OCI-LY7 (cell line): Measurements from ENCODE around the gene TRIM46. TPM values are rescaled to one million over a fixed set of nuclear protein-coding genes. Genes with fewer than 3 reads are reported as not detected.

Experiments
- BruUV-seq: library from RNA; stranded (reverse); fragments of 400-500 nt; replicated peaks from 2 replicates; lab custom pipeline; 2021; lab: Mats Ljungman, UMichigan
- CTCF ChIA-PET: fragments of 300-600 bp; sonication (Branson Sonifier 250); formaldehyde crosslinking; loops from one replicate; lab custom pipeline; 2022; ENCODE audit warnings: antibody characterized with exemption; ENCODE audit not compliant: unreplicated experiment; lab: Charles Lee
- POLR2A ChIA-PET: fragments of 300-600 bp; sonication (Branson Sonifier 250); formaldehyde crosslinking; loops from one replicate; lab custom pipeline; 2022; ENCODE audit warnings: antibody characterized with exemption; lab: Charles Lee
- DNase-seq: peaks from one replicate; pipeline ENCODE4 v3.0.0-alpha.2; 2015; ENCODE audit warnings: low spot score
- H2AFZ ChIP-seq: fragments of 200-600 bp; sonication (generic), shearing (Covaris generic); 2 replicates; pipeline ENCODE4 v1.6.1; 2014; ENCODE audit warnings: mild to moderate bottlenecking, antibody characterized with exemption, low read length, moderate library complexity
- H3K27ac ChIP-seq: fragments of 200-600 bp; sonication (generic); 2 replicates; pipeline ENCODE4 v1.5.1; 2014; ENCODE audit warnings: mixed run types, low read depth, mild to moderate bottlenecking, moderate library complexity, low read length, inconsistent platforms; ENCODE audit not compliant: poor library complexity, severe bottlenecking
- H3K36me3 ChIP-seq: fragments of 200-600 bp; sonication (generic); 2 replicates; pipeline ENCODE4 v1.6.1; 2014; ENCODE audit warnings: mild to moderate bottlenecking, antibody characterized with exemption, low read length, moderate library complexity, mixed read lengths; ENCODE audit not compliant: insufficient read depth
- H3K4me1 ChIP-seq: fragments of 200-600 bp; sonication (generic); 2 replicates; pipeline ENCODE4 v1.5.1; 2014; ENCODE audit warnings: mild to moderate bottlenecking, low read length; ENCODE audit not compliant: insufficient read depth, poor library complexity, severe bottlenecking
- H3K4me2 ChIP-seq: fragments of 200-600 bp; sonication (generic); 2 replicates; pipeline ENCODE4 v1.6.1; 2014; ENCODE audit warnings: mild to moderate bottlenecking, low read length
- H3K4me3 ChIP-seq: fragments of 200-600 bp; sonication (generic); 2 replicates; pipeline ENCODE4 v1.5.1; 2014; ENCODE audit warnings: mild to moderate bottlenecking, low read depth, low read length; ENCODE audit not compliant: poor library complexity, severe bottlenecking
- H3K79me2 ChIP-seq: fragments of 200-600 bp; sonication (generic); 2 replicates; pipeline ENCODE4 v1.6.1; 2016; ENCODE audit warnings: low read depth, mild to moderate bottlenecking, low read length, moderate library complexity, mixed read lengths; ENCODE audit not compliant: insufficient read depth
- H3K9me2 ChIP-seq: fragments of 200-600 bp; sonication (generic); 2 replicates; pipeline ENCODE4 v1.6.1; 2016; ENCODE audit warnings: mild to moderate bottlenecking, low read length, mixed read lengths; ENCODE audit not compliant: insufficient read depth
- H3K9me3 ChIP-seq: fragments of 200-600 bp; sonication (generic); 2 replicates; pipeline ENCODE4 v1.6.1; 2014; ENCODE audit warnings: mild to moderate bottlenecking, mixed run types, low read length, mixed read lengths
- H4K20me1 ChIP-seq: fragments of 200-600 bp; sonication (generic); 2 replicates; pipeline ENCODE4 v1.6.1; 2014; ENCODE audit warnings: mild to moderate bottlenecking, antibody characterized with exemption, low read length, moderate library complexity, mixed read lengths; ENCODE audit not compliant: insufficient read depth
- EZH2phosphoT487 ChIP-seq: fragments of 200-600 bp; sonication (generic); IDR thresholded peaks from 2 replicates; pipeline ENCODE4 v1.6.1; 2018; ENCODE audit warnings: low read depth, borderline replicate concordance, mild to moderate bottlenecking, mixed run types, antibody characterized with exemption, low read length, moderate library complexity, mixed read lengths
- intact Hi-C: fragments of 100-400 bp; cut with micrococcal nuclease; formaldehyde crosslinking; loops from one replicate; pipeline ENCODE4 v1.10.0; 2022; ENCODE audit not compliant: unreplicated experiment
- total RNA-seq, 2 experiments: library from RNA; depleted of rRNA in 1 of 2; stranded (reverse); fragments of >200 nt in 1 of 2; shearing (Covaris generic) in 1 of 2; gene quantifications; 2 replicates each; pipeline ENCODE4 v1.2.3, GENCODE V29; 2014 to 2022
- TF ChIP-seq, protein P1 (sequence below): fragments of 200-600 bp; sonication (generic); conservative IDR thresholded peaks from 2 replicates; pipeline ENCODE4 v1.5.1; 2014; ENCODE audit warnings: mild to moderate bottlenecking, antibody characterized with exemption, low read length, moderate library complexity, mixed read lengths

Gene TRIM46
- total RNA-seq, 2 experiments from 2014 or later: 3.1 to 4.5 TPM

DNA sequence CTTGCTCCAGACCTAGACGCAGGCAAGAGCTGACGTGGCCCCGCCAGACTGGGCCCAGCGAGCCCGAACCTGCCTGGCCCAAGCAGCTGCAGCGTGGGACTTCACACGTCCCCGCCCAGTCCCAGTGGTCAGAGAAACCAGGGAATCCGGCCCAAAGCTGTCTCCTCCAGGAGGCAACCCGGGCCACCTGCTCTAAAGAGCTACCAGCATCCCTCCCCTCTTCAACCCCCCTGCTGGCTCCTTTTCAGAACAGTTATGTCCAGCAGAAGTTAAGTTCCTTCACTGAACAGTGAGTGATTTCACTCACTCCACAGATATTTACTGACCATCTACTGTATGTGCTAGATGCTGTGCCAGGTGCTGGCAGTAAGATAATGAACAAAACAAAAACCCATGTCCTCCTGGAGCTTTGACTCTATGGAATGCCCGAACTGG is 48.1 kb upstream of the TRIM46 start:
- Histone ChIP-seq H2AFZ (no peak overlapping the region), H3K9me3 (no peaks in the 10 kb centered on the region), H3K27ac (no peak overlapping the region), H3K79me2 (no peaks in the 10 kb centered on the region), H3K36me3 (no peaks in the 10 kb centered on the region), H3K9me2 (no peaks in the 10 kb centered on the region), H4K20me1 (no peaks in the 10 kb centered on the region), H3K4me1 (peaks cover 4% of the 10 kb centered on the region), H3K4me3 (no peak overlapping the region), H3K4me2 (no peak overlapping the region)
- ChIA-PET CTCF (no interaction called here), POLR2A (no interaction called here)
- DNase-seq: no peak
- intact Hi-C loops: no loop called here
- no peak for TF ChIP-seq EZH2phosphoT487
- TF ChIP-seq, protein P1, sequence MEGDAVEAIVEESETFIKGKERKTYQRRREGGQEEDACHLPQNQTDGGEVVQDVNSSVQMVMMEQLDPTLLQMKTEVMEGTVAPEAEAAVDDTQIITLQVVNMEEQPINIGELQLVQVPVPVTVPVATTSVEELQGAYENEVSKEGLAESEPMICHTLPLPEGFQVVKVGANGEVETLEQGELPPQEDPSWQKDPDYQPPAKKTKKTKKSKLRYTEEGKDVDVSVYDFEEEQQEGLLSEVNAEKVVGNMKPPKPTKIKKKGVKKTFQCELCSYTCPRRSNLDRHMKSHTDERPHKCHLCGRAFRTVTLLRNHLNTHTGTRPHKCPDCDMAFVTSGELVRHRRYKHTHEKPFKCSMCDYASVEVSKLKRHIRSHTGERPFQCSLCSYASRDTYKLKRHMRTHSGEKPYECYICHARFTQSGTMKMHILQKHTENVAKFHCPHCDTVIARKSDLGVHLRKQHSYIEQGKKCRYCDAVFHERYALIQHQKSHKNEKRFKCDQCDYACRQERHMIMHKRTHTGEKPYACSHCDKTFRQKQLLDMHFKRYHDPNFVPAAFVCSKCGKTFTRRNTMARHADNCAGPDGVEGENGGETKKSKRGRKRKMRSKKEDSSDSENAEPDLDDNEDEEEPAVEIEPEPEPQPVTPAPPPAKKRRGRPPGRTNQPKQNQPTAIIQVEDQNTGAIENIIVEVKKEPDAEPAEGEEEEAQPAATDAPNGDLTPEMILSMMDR: no peak
- no TSS peak for BruUV-seq

DNA sequence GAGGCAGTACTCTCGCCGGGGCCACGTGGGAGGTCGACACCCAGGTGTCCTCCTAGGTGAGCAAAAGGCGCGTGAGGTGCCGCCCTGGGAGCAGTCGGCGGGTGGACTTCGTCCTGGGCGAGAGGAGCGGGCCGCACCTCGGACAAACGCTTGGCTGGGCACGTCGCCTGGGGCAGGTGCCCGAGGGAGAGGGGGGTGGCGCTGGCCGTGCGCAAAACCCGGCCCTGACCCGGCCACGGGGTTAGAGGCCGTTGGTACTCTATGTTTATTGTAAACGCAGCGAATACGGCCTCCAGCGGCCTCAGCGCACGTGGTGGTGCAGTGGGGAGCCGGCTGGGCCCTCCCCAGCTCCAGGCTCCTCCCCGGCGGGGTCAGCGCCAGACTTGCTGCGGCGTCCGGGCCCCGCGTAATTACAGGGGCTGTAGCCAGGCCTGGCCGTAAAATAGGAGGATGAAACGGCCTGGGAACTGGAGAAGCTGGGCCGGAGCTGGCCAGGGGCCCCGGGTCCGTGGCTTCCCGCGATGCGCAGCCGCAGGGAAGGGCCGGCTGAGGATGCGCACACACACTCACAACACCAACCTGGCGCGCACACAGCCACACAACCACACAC is 47.6 kb upstream of the TRIM46 start:
- intact Hi-C loops: no loop called here
- no peak overlapping the region for H3K4me2 ChIP-seq

DNA sequence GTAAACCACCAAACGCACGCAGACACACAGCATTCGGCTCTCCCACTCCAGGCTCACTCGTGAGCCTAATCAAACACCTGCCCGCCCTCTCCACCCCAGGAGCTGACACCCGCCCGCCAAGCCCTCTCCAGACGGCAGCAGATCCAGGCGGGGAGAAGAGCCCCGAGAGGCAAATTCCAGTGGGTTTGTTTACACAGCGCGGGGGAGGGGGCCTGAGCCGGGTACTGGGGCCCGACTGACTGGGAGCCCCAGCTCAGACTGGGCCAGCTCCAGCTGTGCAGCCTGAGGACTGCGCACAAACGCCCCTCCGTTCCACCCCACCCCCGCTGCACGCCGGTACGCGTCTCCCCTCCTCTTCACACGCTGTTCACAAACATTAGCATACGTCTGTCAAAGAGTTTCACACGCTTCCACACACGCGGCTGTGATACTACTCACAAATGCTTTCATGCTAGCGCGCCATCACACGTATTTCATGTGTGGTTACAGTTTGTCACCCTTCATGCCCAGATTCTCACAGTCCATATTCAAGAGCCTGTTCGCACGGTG is 47.0 kb upstream of the TRIM46 start:
- Histone ChIP-seq H2AFZ (no peak overlapping the region), H3K4me2 (no peak overlapping the region), H3K79me2 (no peaks in the 10 kb centered on the region), H3K4me1 (peaks cover 4% of the 10 kb centered on the region), H3K9me2 (no peaks in the 10 kb centered on the region), H3K4me3 (no peak overlapping the region), H4K20me1 (no peaks in the 10 kb centered on the region), H3K36me3 (no peaks in the 10 kb centered on the region), H3K27ac (no peak overlapping the region), H3K9me3 (no peaks in the 10 kb centered on the region)
- TF ChIP-seq EZH2phosphoT487: no peak
- TF ChIP-seq, protein P1: no peak
- ChIA-PET CTCF (no interaction called here), POLR2A (no interaction called here)
- BruUV-seq: no TSS peak
- DNase-seq: no peak
- intact Hi-C loops: no loop called here

More for the DNA sequence above, 47.6 kb upstream of the TRIM46 start:
- Histone ChIP-seq H2AFZ (no peak overlapping the region), H3K27ac (no peak overlapping the region), H3K4me3 (no peak overlapping the region), H3K9me3 (no peaks in the 10 kb centered on the region), H3K79me2 (no peaks in the 10 kb centered on the region), H3K36me3 (no peaks in the 10 kb centered on the region), H3K9me2 (no peaks in the 10 kb centered on the region), H3K4me1 (peaks cover 4% of the 10 kb centered on the region), H4K20me1 (no peaks in the 10 kb centered on the region)
- POLR2A ChIA-PET: no interaction called here
- no peak for TF ChIP-seq EZH2phosphoT487
- TF ChIP-seq, protein P1: no peak
- DNase-seq: no peak
- CTCF ChIA-PET: no interaction called here
- no TSS peak for BruUV-seq
